ENCODE data around the gene CCDC149. TPM values are rescaled to one million over a fixed set of nuclear protein-coding genes. Genes with fewer than 3 reads are reported as not detected.

CCDC149 gene
- polyA plus RNA-seq, 2 of the 4 experiments (the other 2 are of a cell fraction): 1.4 to 2.8 TPM

DNA sequence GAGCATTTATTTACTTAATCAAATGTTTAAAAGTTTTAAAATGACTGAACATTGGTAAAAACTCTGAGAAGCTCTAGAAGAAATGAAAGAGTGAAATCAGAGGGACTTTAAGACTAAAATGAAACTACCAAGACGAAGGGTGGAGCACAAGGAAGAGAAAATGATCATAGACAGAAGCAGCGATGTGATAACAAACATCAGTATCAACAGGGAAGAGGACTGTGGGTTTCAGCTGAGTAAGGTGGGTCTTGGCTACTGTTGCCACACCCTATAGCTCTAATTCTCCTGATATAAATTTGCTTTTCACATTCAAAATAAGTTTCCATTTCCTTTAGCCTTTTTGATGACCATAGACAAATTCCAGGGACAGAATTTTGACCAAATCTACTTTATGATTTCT is 99.1 kb downstream of the CCDC149 start:
- no peak for ATAC-seq
- POLR2A ChIA-PET: no interaction called here

DNA sequence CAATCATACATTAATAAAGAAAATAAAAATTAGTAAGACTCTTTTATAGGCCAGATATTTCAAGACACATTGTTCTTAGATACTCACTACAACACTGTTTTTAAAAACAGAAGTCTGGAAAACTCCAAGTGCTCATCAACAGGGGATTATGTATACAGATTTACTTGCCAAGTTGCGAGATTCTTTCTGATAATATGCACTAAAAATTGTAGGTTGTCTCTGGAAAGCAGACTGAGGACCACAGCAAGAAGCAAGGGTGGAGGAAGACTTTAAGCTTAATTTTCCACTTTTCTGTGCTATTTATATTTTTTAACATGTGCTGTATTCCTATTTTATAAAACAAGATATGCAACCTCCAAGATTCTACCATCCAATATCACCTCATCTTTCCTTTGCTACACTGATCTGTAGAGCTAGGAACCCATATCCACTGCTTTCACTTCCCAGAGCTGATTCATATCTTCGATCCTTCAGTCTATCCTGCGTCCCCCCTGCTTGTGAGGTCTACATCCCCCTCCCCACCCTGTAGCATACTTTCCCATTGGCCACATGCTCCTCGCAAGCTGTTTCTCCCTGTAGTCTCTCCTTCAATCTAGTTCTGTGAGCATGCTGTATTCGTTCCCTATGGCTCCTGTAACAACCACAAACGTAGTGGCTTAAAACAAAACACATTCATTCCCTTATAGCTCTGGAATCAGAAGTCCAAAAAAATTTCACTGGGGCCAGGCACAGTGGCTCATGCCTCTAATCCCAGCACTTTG is 101.8 kb downstream of the CCDC149 start:
- DNase-seq (ENCODE audit: low read depth in 1 of 2, low spot score in 1 of 2): no peak
- H3K4me1 ChIP-seq: no peaks in the 10 kb centered on the region
- no peaks in the 10 kb centered on the region for H3K9me3 ChIP-seq
- TF ChIP-seq HOXB5 (CRISPR knock-in tag; IDR thresholded peaks at IDR 0.05) (no peak), FOSL2 (IDR thresholded peaks at IDR 0.05) (no peak), FOSL2 (CRISPR knock-in tag; IDR thresholded peaks at IDR 0.05) (no peak), POLR2A (IDR thresholded peaks at IDR 0.05; ENCODE audit: low read length) (no peak), HOXB13 (CRISPR knock-in tag; IDR thresholded peaks at IDR 0.05; ENCODE audit: low read depth) (no peak), SMC3 (IDR thresholded peaks at IDR 0.05) (no peak), RNF2 (IDR thresholded peaks at IDR 0.05; ENCODE audit: borderline replicate concordance, low read depth) (no peak)
- H3K27ac ChIP-seq: no peak overlapping the region
- no peak overlapping the region for H3K4me3 ChIP-seq
- POLR2A ChIA-PET: no interaction called here
- no peak for ATAC-seq
- FAIRE-seq: no peak
- WGBS (ENCODE audit: missing lambda C conversion rate): 83% methylated on average over 6 of the region's 6 CpGs
- no peak overlapping the region for H3K4me2 ChIP-seq
- CTCF ChIA-PET: interaction anchor here (0.6 kb wide), 1 partner anchor 74 kb away, joined by 3 read pairs; no protein-coding TSS in a partner anchor

More for the DNA sequence above, 99.1 kb downstream of the CCDC149 start:
- Histone ChIP-seq H3K4me2 (no peak overlapping the region), H3K4me3 (no peak overlapping the region), H3K27ac (no peak overlapping the region), H3K9me3 (no peaks in the 10 kb centered on the region), H3K4me1 (no peaks in the 10 kb centered on the region)
- no peak for DNase-seq (ENCODE audit: low read depth in 1 of 2, low spot score in 1 of 2)
- CTCF ChIA-PET: interaction anchor here (1.0 kb wide), 1 partner anchor 11 kb away, joined by 3 read pairs; no protein-coding TSS in a partner anchor
- 71% methylated on average over 2 of the region's 2 CpGs for WGBS (ENCODE audit: missing lambda C conversion rate)
- FAIRE-seq: no peak
- no peak for TF ChIP-seq MAFK (IDR thresholded peaks at IDR 0.05; ENCODE audit: partially characterized antibody)
- TF ChIP-seq ZFP36 (IDR thresholded peaks at IDR 0.05; ENCODE audit: borderline replicate concordance, partially characterized antibody): no peak

DNA sequence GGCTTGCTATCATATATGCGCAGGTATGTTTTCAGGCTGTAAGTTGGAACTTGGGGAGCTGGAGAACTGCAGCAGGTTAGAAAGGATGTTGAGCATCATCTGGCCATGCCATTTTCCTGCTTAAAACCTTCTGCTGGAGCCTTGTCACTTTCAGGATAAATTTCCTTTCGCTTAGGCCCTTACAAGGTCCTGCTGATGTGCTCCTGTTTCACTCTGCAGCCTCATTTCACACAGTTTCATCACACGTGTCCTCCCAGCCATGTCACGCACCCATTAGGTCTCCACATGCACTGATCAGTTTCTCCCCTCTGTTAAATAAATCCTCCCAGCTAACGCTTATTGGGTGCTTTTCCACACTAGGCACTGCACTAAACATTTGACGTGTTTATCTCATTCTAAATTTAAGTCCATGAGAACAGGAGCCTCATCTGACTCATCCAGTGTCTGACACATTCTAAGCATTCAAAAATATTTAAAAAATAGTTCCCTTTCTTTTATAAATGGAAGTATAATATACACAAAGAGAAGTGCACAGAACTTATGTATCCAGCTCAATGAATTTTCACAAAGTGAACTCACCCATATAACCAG is 102.9 kb downstream of the CCDC149 start:
- WGBS (ENCODE audit: missing lambda C conversion rate): 87% methylated on average over 6 of the region's 6 CpGs
- CTCF ChIA-PET: no interaction called here
- Histone ChIP-seq H3K27ac (no peak overlapping the region), H3K4me1 (no peaks in the 10 kb centered on the region), H3K4me3 (no peak overlapping the region), H3K9me3 (no peaks in the 10 kb centered on the region), H3K4me2 (no peak overlapping the region)
- POLR2A ChIA-PET: no interaction called here
- TF ChIP-seq KDM1A (IDR thresholded peaks at IDR 0.05; ENCODE audit: low read depth): no peak
- no peak for TF ChIP-seq NR3C1 (IDR thresholded peaks at IDR 0.05)
- TF ChIP-seq, protein P1, sequence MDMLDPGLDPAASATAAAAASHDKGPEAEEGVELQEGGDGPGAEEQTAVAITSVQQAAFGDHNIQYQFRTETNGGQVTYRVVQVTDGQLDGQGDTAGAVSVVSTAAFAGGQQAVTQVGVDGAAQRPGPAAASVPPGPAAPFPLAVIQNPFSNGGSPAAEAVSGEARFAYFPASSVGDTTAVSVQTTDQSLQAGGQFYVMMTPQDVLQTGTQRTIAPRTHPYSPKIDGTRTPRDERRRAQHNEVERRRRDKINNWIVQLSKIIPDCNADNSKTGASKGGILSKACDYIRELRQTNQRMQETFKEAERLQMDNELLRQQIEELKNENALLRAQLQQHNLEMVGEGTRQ (IDR thresholded peaks at IDR 0.05): no peak
- TF ChIP-seq, protein P2, sequence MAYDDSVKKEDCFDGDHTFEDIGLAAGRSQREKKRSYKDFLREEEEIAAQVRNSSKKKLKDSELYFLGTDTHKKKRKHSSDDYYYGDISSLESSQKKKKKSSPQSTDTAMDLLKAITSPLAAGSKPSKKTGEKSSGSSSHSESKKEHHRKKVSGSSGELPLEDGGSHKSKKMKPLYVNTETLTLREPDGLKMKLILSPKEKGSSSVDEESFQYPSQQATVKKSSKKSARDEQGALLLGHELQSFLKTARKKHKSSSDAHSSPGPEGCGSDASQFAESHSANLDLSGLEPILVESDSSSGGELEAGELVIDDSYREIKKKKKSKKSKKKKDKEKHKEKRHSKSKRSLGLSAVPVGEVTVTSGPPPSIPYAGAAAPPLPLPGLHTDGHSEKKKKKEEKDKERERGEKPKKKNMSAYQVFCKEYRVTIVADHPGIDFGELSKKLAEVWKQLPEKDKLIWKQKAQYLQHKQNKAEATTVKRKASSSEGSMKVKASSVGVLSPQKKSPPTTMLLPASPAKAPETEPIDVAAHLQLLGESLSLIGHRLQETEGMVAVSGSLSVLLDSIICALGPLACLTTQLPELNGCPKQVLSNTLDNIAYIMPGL (CRISPR knock-in tag; IDR thresholded peaks at IDR 0.05; ENCODE audit: borderline replicate concordance): no peak
- TF ChIP-seq FOSB (CRISPR knock-in tag; IDR thresholded peaks at IDR 0.05): no peak
- TF ChIP-seq CHD4 (IDR thresholded peaks at IDR 0.05; ENCODE audit: borderline replicate concordance): no peak
- TF ChIP-seq NPAS2 (CRISPR knock-in tag; IDR thresholded peaks at IDR 0.05; ENCODE audit: borderline replicate concordance): no peak
- TF ChIP-seq, protein P3, sequence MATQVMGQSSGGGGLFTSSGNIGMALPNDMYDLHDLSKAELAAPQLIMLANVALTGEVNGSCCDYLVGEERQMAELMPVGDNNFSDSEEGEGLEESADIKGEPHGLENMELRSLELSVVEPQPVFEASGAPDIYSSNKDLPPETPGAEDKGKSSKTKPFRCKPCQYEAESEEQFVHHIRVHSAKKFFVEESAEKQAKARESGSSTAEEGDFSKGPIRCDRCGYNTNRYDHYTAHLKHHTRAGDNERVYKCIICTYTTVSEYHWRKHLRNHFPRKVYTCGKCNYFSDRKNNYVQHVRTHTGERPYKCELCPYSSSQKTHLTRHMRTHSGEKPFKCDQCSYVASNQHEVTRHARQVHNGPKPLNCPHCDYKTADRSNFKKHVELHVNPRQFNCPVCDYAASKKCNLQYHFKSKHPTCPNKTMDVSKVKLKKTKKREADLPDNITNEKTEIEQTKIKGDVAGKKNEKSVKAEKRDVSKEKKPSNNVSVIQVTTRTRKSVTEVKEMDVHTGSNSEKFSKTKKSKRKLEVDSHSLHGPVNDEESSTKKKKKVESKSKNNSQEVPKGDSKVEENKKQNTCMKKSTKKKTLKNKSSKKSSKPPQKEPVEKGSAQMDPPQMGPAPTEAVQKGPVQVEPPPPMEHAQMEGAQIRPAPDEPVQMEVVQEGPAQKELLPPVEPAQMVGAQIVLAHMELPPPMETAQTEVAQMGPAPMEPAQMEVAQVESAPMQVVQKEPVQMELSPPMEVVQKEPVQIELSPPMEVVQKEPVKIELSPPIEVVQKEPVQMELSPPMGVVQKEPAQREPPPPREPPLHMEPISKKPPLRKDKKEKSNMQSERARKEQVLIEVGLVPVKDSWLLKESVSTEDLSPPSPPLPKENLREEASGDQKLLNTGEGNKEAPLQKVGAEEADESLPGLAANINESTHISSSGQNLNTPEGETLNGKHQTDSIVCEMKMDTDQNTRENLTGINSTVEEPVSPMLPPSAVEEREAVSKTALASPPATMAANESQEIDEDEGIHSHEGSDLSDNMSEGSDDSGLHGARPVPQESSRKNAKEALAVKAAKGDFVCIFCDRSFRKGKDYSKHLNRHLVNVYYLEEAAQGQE (IDR thresholded peaks at IDR 0.05): no peak
- TF ChIP-seq NFE2L2 (conservative IDR thresholded peaks at IDR 0.05; ENCODE audit: low read length): no peak
- TF ChIP-seq HEYL (CRISPR knock-in tag; IDR thresholded peaks at IDR 0.05): no peak
- no peak for TF ChIP-seq EHMT2 (IDR thresholded peaks at IDR 0.05; ENCODE audit: low read depth)
- DNase-seq (ENCODE audit: low read depth in 1 of 2, low spot score in 1 of 2): no peak
- FAIRE-seq: no peak
- ATAC-seq: no peak
